ENCODE results near the gene STAC3. TPM values are rescaled to one million over a fixed set of nuclear protein-coding genes. Genes with fewer than 3 reads are reported as not detected.
A peak's percentile ranks its signal among the peaks of the same experiment; 100 is the strongest.
"Not testable (repeated sequence)": the region's sequence is repeated elsewhere in the genome, so short reads cannot be mapped to it uniquely, and the experiment has no call there.

Gene STAC3
- total RNA-seq (ENCODE audit: insufficient read depth, low replicate concordance): not detected

- DNase-seq (ENCODE audit: low spot score): no peak
Observed at GRCh38 chr12:57250956-57251355, at the start of gene STAC3. Gene STAC3, minus strand, starts transcription at chr12:57251187. Its CDS starts 1,551 bp downstream, at chr12:57249636.

DNA sequence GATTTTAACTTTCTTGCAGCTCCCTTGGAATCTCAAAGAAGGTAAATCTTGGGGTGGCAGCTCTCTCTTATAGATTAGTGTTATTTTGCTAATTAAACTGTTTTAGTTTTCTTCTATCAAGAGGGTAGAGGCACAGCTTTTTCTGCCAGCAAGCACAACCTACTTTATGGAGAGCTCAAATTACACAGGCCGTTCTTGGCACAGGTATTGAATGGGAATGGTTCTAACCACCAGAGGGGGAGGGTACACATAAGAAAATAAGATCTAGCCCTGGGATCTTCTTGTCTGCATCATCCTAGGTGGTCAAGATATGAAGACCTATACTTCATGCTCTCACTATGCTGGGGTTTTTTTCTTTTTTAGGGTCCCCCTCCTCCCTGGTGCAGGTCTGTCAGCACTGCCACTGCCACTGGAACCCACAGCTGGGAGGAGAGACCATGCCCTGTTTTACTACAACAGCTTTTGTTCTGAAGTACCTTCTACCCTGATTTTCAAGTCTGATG lies 48.6 kb upstream of the STAC3 start:
- DNase-seq (ENCODE audit: low spot score): no peak

DNA sequence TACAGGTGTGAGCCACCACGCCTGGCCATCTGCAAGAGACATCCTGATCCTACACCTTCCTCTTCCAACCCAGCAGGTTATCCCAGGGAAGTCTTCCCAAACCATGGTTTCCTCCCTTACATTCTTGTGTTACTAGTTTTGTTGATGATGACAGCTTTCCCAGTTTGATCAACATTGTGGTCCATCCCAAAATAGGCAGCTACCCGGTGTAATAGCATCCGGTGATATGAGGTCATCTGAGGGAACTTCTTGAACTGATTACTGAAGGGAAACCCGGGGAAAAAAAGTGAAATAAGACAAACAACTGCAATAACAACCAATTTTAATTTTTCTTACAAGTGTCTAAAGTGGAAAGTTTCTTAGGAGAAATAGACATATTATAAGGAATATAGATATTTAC lies 45.3 kb upstream of the STAC3 start:
- no peak for DNase-seq (ENCODE audit: low spot score)

DNA sequence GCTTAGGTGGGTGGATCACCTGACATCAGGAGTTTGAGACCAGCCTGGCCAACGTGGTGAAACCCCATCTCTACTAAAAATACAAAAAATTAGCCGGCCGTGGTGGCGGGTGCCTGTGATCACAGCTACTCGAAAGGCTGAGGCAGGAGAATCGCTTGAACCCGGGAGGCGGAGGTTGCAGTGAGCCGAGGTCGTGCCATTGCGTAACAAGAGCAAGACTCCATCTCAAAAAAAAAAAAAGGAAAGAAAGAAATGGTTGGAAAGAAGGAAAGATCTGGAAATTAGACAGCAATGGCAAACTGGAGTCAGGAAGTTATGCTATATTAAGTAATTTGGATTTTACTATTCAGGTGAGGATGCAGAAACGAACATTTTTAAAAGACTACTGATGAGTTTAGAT lies 31.1 kb upstream of the STAC3 start:
- not testable (repeated sequence) for DNase-seq (ENCODE audit: low spot score)

DNA sequence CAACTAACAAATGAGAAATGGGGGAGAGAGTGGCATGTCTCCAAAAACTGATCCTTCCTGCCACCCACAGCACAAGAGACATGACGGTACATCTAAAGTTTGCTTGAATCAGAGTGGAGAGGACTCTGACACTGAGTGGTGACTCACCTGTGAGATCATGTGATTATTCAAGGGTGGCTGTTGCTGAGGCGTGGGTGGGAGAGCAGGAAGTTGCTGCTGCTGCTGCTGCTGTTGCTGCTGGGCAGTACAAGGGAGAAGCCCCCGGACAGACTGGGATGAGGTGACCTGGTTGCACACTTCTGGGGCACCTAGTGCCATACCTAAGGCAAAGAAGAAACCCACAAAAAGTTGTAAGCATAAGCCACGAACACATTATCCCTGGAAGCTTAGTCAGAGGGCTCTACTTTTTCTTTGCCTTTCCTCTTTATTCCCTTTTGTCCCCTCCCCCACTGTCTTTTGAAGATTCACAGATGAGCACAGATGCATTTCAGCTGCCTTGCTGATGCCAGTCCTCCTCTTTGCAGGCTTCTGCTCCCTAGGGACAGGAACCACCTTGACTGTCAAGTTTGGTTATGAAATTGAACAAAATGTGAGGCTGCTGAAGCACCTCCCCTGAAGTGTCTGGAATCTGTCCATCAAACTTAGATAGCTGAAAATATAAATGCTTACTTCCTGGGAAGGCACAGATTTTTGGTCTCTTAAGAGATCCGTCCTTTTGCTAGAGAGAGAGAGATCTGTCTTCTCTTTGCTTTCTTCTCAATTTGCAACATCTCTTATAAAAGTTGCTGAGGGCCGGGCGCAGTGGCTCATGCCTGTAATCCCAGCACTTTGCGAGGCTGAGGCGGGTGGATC lies 29.4 kb upstream of the STAC3 start:
- peak; percentile 77 for DNase-seq (ENCODE audit: low spot score)

DNA sequence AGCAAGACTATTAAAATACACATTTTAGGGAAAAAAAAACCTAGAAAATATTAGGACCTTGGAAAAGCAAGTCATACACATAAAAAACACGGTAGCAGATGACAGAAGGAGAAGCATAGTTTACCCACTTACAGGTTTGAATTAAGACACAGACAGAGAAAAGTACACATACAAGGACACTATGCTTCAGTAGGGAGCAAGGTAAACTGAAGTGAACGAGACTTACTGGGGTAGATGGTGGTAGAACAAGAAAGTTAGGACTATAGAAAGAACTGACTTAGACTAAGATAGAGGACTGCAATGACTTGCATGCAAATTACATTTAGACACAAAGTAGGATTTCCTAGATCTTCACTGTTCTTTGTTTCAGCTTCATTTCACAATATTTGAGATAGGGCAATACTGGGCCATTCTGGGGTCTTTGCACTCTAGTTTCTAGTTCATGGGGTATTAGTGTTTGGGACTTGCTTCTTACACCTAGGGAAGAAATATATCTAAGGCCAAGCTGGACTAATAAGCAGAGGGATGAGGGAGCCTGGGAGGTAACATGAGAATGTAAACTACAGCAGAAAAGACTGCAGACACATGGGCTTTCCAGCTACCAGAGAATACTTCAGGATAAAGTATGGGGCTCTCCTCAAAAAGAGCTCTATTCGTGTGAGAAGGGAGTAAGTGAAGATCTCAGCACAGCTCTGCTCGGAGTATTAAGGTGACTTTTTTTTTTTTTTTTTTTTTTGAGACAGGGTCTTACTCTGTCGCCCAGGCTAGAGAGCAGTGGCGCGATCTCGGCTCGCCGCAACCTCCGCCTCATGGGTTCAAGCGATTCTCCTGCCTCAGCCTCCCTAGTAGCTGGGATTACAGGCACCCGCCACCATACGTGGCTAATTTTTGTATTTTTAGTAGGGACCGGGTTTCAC lies 27.7 kb upstream of the STAC3 start:
- no peak for DNase-seq (ENCODE audit: low spot score)

DNA sequence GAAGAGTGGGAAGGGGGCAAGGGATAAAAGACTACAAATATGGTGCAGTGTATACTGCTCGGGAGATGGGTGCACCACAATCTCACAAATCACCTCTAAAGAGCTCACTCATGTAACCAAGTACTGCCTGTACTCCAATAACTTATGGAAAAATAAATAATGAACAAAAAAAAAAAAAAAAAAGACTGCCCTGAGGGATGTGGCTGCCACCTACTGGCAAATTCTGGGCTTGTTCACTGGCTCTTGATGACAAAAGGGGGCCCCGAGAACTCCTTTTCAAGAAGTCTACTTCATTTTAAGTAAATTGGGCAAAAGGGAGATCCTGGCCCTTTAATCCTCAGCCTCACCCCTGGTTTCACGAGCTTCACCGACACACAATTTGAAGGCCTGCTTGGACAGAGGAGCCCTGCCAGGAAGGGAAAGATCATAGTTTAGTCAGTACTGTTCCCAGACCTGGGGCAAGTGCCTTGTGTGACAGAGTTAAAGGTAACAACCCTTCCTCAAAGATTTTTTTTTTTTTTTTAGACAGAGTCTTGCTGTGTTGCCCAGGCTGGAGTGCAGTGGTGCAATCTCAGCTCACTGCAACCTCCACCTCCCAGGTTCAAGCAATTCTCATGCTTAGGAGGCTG lies 26.1 kb upstream of the STAC3 start:
- DNase-seq (ENCODE audit: low spot score): no peak

DNA sequence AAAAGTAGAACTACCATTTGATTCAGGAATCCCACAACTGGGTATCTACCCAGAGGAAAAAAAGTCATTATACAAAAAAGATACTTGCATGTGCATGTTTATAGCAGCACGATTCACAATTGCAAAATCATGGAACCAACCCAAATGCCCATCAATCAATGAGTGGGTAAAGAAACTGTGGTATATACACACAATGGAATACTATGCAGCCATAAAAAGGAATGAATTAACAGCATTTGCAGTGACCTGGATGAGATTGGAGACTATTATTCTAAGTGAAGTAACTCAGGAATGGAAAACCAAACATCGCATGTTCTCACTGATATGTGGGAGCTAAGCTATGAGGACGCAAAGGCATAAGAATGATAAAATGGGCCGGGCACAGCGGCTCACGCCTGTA lies 25.2 kb upstream of the STAC3 start:
- not testable (repeated sequence) for DNase-seq (ENCODE audit: low spot score)

GRCh38 chr12:57273516-57273915 lies 22.5 kb upstream of the STAC3 start:
- DNase-seq (ENCODE audit: low spot score): no peak

DNA sequence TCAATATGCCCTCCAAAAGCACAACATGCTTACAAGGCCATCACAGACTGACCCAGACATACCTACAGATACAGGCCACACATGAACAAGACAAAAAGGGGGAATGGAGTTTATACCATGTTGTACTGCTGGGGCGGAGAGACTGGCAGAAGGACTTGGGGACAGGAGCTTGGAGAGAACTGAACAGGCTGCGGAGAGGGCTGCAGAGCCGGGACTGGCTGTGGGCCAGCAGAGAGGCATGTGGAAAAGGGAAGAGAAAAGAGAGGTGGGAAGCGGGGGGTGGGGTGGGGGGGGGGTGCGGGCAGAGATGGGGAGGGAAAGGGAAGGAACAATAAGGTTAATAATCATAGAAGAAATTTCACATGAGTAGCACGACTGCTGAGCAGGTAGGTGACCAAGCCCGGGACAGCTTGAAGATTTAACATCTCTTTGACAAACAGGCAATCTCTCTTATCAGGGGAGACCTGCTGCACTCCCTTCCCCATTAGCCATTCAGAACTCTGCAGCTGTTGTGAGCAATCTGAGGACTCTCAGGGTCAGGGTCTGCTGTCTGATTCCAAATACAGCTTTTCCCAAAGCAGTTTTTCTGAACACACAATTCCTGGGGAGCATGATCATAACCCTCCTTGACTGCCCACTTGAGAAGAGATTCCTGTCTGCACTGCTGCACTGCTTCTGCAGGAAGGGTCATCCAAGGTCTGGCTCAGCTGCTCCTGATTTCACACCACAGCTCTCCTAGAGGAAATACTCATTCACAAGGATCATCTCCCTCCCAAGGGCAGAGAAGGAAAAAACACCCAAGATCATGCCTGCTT lies 21.6 kb upstream of the STAC3 start:
- DNase-seq (ENCODE audit: low spot score): no peak

DNA sequence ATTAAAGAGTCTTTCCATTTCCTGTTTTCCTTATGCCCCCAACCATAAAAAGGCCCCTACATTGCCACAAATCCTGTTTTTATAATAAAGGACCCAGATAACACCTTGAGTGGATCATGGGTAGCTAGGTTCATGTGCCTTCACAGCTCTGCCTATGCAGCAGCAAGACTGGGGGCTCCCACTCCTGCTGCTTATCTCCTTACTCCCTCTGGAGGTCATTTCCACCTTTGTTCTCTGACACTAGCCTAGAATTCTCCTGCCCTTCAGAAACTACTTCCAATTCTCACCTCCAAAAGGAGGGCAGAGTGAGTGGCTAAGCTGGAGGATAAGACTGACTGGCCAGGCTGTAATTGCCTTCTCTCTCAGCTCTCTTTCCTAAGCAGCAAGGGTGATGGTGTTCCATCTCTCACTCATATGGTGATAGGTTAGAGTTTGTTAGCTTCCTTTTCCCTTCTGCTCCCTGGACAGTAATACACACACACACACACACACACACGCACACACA lies 20.0 kb upstream of the STAC3 start:
- DNase-seq (ENCODE audit: low spot score): no peak

DNA sequence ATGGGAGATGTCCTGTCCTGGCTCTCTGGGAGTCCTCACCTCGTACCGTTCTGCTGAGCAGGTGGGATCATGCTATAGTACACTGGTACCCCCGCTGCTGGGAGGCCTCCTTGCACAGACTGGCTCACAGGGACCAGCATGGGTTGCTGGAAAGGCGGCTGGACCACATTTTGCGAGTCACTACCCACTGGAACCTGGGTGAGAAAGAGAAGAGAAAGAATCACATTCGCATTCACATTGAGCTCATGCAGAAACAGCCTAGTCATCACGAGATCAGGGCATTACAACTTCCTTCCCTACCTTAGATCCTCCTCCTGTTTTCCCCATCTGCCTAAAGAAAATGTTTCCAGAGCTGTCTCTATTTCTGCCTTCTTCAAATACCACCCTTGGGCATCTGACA lies 17.3 kb upstream of the STAC3 start:
- no peak for DNase-seq (ENCODE audit: low spot score)

- DNase-seq (ENCODE audit: low spot score): no peak
Observed at GRCh38 chr12:57266681-57267080, 15.7 kb upstream of the STAC3 start.

DNA sequence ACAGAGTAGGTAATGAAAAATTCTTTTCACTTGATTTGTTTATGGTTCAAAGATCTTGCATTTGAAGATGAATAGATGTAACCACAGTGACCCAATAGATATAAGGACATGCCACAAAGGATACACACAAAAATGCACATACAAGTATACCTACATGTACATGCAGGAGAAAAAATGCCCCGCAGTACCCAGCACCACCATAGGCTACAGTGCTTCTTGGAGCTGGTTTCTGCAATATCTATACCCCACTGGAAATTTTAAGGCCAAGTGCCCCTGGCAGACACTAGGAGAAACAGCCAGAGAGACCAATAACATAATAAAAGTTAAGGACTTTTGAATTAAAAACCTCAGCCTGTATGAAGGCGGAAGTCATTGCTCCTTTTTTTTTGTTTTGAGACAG lies 12.1 kb upstream of the STAC3 start:
- DNase-seq (ENCODE audit: low spot score): no peak

- DNase-seq (ENCODE audit: low spot score): no peak
Observed at GRCh38 chr12:57262126-57262822, 11.3 kb upstream of the STAC3 start.

- no peak for DNase-seq (ENCODE audit: low spot score)
Observed at GRCh38 chr12:57261428-57261865, 10.5 kb upstream of the STAC3 start.

GRCh38 chr12:57260366-57260765 lies 9.4 kb upstream of the STAC3 start:
- DNase-seq (ENCODE audit: low spot score): no peak

DNA sequence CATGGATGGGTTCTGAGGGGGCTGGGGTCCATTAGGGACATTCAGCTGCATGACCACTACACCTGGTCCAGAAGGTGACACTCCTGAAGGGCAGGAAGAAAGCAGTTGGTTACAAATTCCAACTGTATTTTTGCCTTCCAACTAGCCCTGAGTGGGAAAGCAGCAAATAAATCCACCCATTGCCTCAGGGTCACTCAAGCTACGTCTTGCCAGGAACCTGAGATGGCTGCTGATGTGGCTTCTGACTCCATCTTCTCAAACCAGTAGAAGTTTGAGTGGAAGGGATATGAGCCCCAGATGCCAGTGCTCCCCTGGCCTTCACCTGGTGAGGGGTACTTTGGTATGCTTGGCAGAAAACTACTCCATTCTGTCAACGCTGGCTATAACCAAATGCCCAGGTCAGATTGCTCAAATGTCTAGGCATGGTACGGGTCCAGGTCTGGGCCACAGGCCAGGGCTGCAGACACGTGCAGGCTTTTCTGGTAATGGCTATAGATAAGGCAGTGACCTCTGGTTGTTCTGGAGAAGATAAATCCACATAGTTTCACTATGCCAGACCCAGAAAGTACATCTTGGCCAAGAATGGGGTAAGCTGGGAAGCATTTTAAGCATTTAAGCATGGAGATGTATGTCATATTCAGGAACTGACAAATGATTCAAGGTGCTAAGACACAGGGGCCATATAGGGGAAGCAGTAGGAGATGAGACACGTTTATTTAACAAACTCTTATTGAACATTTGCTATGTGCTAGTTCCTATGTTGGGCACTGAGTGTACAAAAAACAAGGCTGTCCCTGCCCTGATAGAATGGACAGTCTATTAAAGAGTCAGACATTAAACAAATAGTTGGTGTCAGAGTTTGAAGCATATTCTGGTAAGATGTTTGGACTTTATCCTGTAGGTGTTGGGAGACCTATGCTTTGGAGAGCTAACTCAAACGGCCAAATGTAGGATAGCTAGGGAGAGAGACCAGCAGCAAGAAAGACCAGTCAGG lies 8.3 kb upstream of the STAC3 start:
- DNase-seq (ENCODE audit: low spot score): peak; percentile 77

- DNase-seq (ENCODE audit: low spot score): no peak
Observed at GRCh38 chr12:57255916-57256315, 4.9 kb upstream of the STAC3 start.
